HCEC 1CT (cell line): Measurements from ENCODE around the gene SMIM44.

Source experiments
- DNase-seq: peaks from one replicate; pipeline ENCODE4 v3.0.0-alpha.2; 2017

SMIM44 gene

GRCh38 chr19:3433805-3434540 lies 49.3 kb downstream of the SMIM44 start:
- no peak for DNase-seq

DNA sequence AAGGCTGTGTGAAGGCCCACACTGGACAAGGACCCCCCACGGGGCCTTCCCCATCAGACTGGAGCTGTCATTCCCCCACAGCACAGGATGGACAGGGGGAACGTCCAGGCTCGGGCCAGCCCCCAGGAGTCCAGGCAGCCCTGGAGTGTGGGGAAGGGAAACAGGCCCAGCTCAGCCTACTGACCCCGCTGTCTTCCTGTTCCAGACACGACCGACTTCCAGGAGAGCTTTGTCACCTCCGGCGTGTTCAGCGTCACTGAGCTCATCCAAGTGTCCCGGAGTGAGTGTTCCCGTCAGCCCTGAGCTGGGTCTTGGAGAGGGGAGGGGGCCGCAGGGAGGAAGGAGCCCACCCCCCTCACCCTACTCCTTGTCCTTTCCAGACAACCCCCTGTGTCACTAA lies 49.9 kb downstream of the SMIM44 start:
- DNase-seq: no peak
